Heart left ventricle (tissue), 16 donors: ENCODE measurements around the gene MYO16. TPM values are rescaled to one million over a fixed set of nuclear protein-coding genes. Genes with fewer than 3 reads are reported as not detected.

Source experiments
- ATAC-seq, 4 donors: fragments of 200-7000 bp; cut with Tn5 transposase; one replicate each; pipeline ENCODE4 v1.9.1; 2020 to 2022; ENCODE audit warnings: moderate library complexity in 4 of 4, mild to moderate bottlenecking in 3 of 4, moderate number of reproducible peaks in 1 of 4
- DNase-seq, 5 donors: peaks; one replicate each; pipeline ENCODE4 v3.0.0-alpha.2; 2020
- H3K27ac ChIP-seq, 12 donors: fragments of 200-600 bp; sonication (generic) in 4 of 12; one replicate each; pipeline versions ENCODE4 v1.5.0 to v1.8.0; 2016 to 2022; ENCODE audit warnings: mild to moderate bottlenecking in 2 of 12
- H3K27me3 ChIP-seq, 9 donors: fragments of 200-600 bp; sonication (generic) in 2 of 9; one replicate each; pipeline versions ENCODE4 v1.5.1 to v1.8.0; 2016 to 2022; ENCODE audit warnings: mild to moderate bottlenecking in 3 of 9
- H3K36me3 ChIP-seq, 9 donors: fragments of 200-600 bp; sonication (generic) in 2 of 9; one replicate each; pipeline versions ENCODE4 v1.5.0 to v1.8.0; 2018 to 2022; ENCODE audit warnings: mild to moderate bottlenecking in 2 of 9
- H3K4me1 ChIP-seq, 12 donors: fragments of 200-600 bp; sonication (generic) in 4 of 12; one replicate each; pipeline versions ENCODE4 v1.5.0 to v1.8.0; 2016 to 2022; ENCODE audit warnings: mild to moderate bottlenecking in 3 of 12
- H3K4me3 ChIP-seq, 12 donors: fragments of 200-600 bp; sonication (generic) in 4 of 12; one replicate each; pipeline versions ENCODE4 v1.5.0 to v1.8.0; 2017 to 2022; ENCODE audit warnings: mild to moderate bottlenecking in 9 of 12, moderate library complexity in 4 of 12
- H3K9me3 ChIP-seq, 12 donors: fragments of 200-600 bp; sonication (generic) in 4 of 12; one replicate each; pipeline versions ENCODE4 v1.5.0 to v1.8.0; 2016 to 2022; ENCODE audit warnings: mild to moderate bottlenecking in 1 of 12
- CTCF ChIP-seq, 12 donors: fragments of 200-600 bp; sonication (generic) in 4 of 12; IDR thresholded peaks; one replicate each; pipeline versions ENCODE4 v1.5.0 to v1.8.0; 2018 to 2022; ENCODE audit warnings: antibody characterized with exemption in 12 of 12, mild to moderate bottlenecking in 5 of 12
- POLR2A ChIP-seq, 2 donors: fragments of 450-650 bp; IDR thresholded peaks; one replicate each; pipeline ENCODE4 v1.6.1; 2017; ENCODE audit warnings: antibody characterized with exemption in 2 of 2, mild to moderate bottlenecking in 2 of 2, moderate library complexity in 2 of 2
- WGBS, 4 donors: extraction: QIAGEN DNeasy Blood & Tissue Kit in 2 of 4; methylation state at CpG; one replicate each; pipeline versions ENCODE4 v1.1.5 to v1.1.7; 2013 to 2018; 5-methylcytosine and 5-hydroxymethylcytosine counted together
- intact Hi-C, 10 donors: fragments of 100-400 bp; cut with DNase I; formaldehyde crosslinking; loops; one replicate each; pipeline versions ENCODE4 v1.11.1 to v1.14.2; 2022
- polyA plus RNA-seq, 2 donors: library from polyadenylated mRNA; stranded (reverse); fragments of 200-250 nt; gene quantifications; one replicate each; pipeline ENCODE4 v1.2.3, GENCODE V29; 2013
- total RNA-seq, 9 donors: library from RNA; depleted of rRNA in 2 of 9; stranded (reverse); fragments of >200 nt in 2 of 9; fragmentation: NEBNext Ultra II Directional in 3 of 9; extraction: Animal tissue kit (Norgen Biotek cat#: 25700) in 3 of 9; gene quantifications; one replicate each; pipeline versions ENCODE4 v1.1.0 to v1.2.4, GENCODE V29; 2016 to 2023
- donor health status: ischemic (EF 13 %, LVEDD 7.1; RV severe dilation, severe dysfunction).
- donor health status: healthy with polysubstance abuse.
- donor health status: DM: no; HTN: yes; CAD: no.
- donor health status: DM: no; HTN: no; CAD: no.
- donor health status: ischemic (EF 25% LVEDD 6.9; RV normal size, moderate dysfunction).
- donor health status: ischemic (EF 25% LVEDD 5.7; RV mildly dilated, moderate dysfunction).
- donor health status: healthy.
- donor health status: DM: yes; HTN: yes; CAD: no.
- donor health status: ischemic (EF 35%, LVEDD 5.7; RV mildly dilated, moderate dysfunction).
- donor health status: nonischemic (EF 11% LVEDD 7.7; RV severe dilation, severe dysfunction).
- donor health status: DM: yes; HTN: yes; CAD: no.
- donor health status: PGD.
- donor health status: ischemic (EF 29% LVEDD 5.4; RV normal size, mild dysfunction).
- donor health status: nonischemic (EF 23%, LVEDD 6.1; RV moderate dilation, normal function).

MYO16 gene
- total and polyA plus RNA-seq, 11 donors, result 0.16 to 5.2 (median 0.81) TPM

GRCh38 chr13:109123971-109124370 lies 494.6 kb downstream of the MYO16 start:
- ATAC-seq, result no peak
- H3K27ac ChIP-seq, result no peak overlapping the region
- TF ChIP-seq CTCF (IDR thresholded peaks at IDR 0.05) (no peak), POLR2A (IDR thresholded peaks at IDR 0.05) (no peak)

GRCh38 chr13:109126178-109126577 lies 496.8 kb downstream of the MYO16 start:
- peaks cover 0 to 6% (median 0%) of the 10 kb centered on the region in 9 donors for H3K27me3 ChIP-seq
- peaks cover 0 to 3% (median 0%) of the 10 kb centered on the region in 12 donors for H3K4me1 ChIP-seq
- H3K36me3 ChIP-seq, result no peaks in the 10 kb centered on the region
- TF ChIP-seq CTCF (IDR thresholded peaks at IDR 0.05), result no peak
- TF ChIP-seq POLR2A (IDR thresholded peaks at IDR 0.05), result no peak
- H3K27ac ChIP-seq, result no peak overlapping the region
- DNase-seq, result no peak
- 81 to 91% (median 86%) methylated on average over 5 of the region's 5 CpGs for WGBS, 4 donors
- intact Hi-C loops, result no loop called here
- H3K4me3 ChIP-seq, result no peak overlapping the region
- ATAC-seq, result no peak
- H3K9me3 ChIP-seq, result no peaks in the 10 kb centered on the region

More at GRCh38 chr13:109123971-109124370, 494.6 kb downstream of the MYO16 start:
- intact Hi-C loops, result no loop called here
- DNase-seq, result no peak
- H3K4me1 ChIP-seq, result no peaks in the 10 kb centered on the region
- peaks cover 0 to 6% (median 0%) of the 10 kb centered on the region in 9 donors for H3K27me3 ChIP-seq
- H3K9me3 ChIP-seq, result no peaks in the 10 kb centered on the region
- no peaks in the 10 kb centered on the region for H3K36me3 ChIP-seq
- WGBS, 4 donors, result 80 to 85% (median 83%) methylated on average over 2 of the region's 2 CpGs
- H3K4me3 ChIP-seq, result no peak overlapping the region

GRCh38 chr13:109126891-109127641 lies 497.7 kb downstream of the MYO16 start:
- H3K27ac ChIP-seq, result no peak overlapping the region
- 86 to 90% (median 89%) methylated on average over 30 to 34 of the region's 34 CpGs for WGBS, 4 donors
- intact Hi-C loops, result no loop called here
- peaks cover 0 to 10% (median 1%) of the 10 kb centered on the region in 12 donors for H3K4me1 ChIP-seq
- no peaks in the 10 kb centered on the region for H3K9me3 ChIP-seq
- DNase-seq (no peak), ATAC-seq (no peak)
- H3K4me3 ChIP-seq, result no peak overlapping the region
- H3K27me3 ChIP-seq, result peaks cover 0 to 6% (median 0%) of the 10 kb centered on the region in 9 donors
- no peak for TF ChIP-seq POLR2A (IDR thresholded peaks at IDR 0.05)
- TF ChIP-seq CTCF (IDR thresholded peaks at IDR 0.05), result no peak
- no peaks in the 10 kb centered on the region for H3K36me3 ChIP-seq

- Histone ChIP-seq H3K4me3 (no peak overlapping the region), H3K36me3 (no peaks in the 10 kb centered on the region), H3K27ac (no peak overlapping the region), H3K9me3 (no peaks in the 10 kb centered on the region), H3K27me3 (peaks cover 0 to 6% (median 0%) of the 10 kb centered on the region in 9 donors), H3K4me1 (peaks cover 0 to 13% (median 1%) of the 10 kb centered on the region in 12 donors)
- WGBS, 4 donors, result 77 to 90% (median 86%) methylated on average over 6 of the region's 6 CpGs
- intact Hi-C loops, result no loop called here
- ATAC-seq, result no peak
- TF ChIP-seq CTCF (IDR thresholded peaks at IDR 0.05), result no peak
- no peak for TF ChIP-seq POLR2A (IDR thresholded peaks at IDR 0.05)
- no peak for DNase-seq
Observed at GRCh38 chr13:109128121-109128520, 498.7 kb downstream of the MYO16 start.
